ENCODE results near the gene PPP1R1A. TPM values are rescaled to one million over a fixed set of nuclear protein-coding genes. Genes with fewer than 3 reads are reported as not detected.

PPP1R1A gene
- total RNA-seq, 2 donors from 2014 or later: 12.5 to 16.1 TPM

GRCh38 chr12:54622463-54623183 is 34.2 kb upstream of the PPP1R1A start:
- Mint-ChIP-seq H3K4me1 (peaks cover 3% of the 10 kb centered on the region), H3K36me3 (ENCODE audit: low read depth) (no peaks in the 10 kb centered on the region), H3K9me3 (peaks cover 15% of the 10 kb centered on the region), H3K4me3 (no peak overlapping the region), H3K27ac (no peak overlapping the region), H3K27me3 (ENCODE audit: insufficient read depth) (peaks cover 58% of the 10 kb centered on the region)
- H3K4me3 ChIP-seq (ENCODE audit: low read length): no peak overlapping the region
- H3K9ac ChIP-seq (ENCODE audit: extremely low read depth, low read length, poor library complexity, severe bottlenecking): no peak overlapping the region
- H3K4me1 ChIP-seq (ENCODE audit: control insufficient read depth, insufficient read depth, low read length): no peaks in the 10 kb centered on the region
- H3K9me3 ChIP-seq (ENCODE audit: control insufficient read depth, low read length): peaks cover 8% of the 10 kb centered on the region
- H3K27me3 ChIP-seq (ENCODE audit: control insufficient read depth, insufficient read depth, low read length, poor library complexity, severe bottlenecking): peaks cover 41% of the 10 kb centered on the region
- H3K27ac ChIP-seq (ENCODE audit: low read depth, low read length): no peak overlapping the region
- H3K36me3 ChIP-seq (ENCODE audit: control insufficient read depth, insufficient read depth, low read length): no peaks in the 10 kb centered on the region
- TF ChIP-seq, protein P1, sequence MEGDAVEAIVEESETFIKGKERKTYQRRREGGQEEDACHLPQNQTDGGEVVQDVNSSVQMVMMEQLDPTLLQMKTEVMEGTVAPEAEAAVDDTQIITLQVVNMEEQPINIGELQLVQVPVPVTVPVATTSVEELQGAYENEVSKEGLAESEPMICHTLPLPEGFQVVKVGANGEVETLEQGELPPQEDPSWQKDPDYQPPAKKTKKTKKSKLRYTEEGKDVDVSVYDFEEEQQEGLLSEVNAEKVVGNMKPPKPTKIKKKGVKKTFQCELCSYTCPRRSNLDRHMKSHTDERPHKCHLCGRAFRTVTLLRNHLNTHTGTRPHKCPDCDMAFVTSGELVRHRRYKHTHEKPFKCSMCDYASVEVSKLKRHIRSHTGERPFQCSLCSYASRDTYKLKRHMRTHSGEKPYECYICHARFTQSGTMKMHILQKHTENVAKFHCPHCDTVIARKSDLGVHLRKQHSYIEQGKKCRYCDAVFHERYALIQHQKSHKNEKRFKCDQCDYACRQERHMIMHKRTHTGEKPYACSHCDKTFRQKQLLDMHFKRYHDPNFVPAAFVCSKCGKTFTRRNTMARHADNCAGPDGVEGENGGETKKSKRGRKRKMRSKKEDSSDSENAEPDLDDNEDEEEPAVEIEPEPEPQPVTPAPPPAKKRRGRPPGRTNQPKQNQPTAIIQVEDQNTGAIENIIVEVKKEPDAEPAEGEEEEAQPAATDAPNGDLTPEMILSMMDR (conservative IDR thresholded peaks at IDR 0.05): peak; percentile 73
- DNase-seq: no peak

- Histone ChIP-seq H3K9me3 (ENCODE audit: control insufficient read depth, low read length) (no peaks in the 10 kb centered on the region), H3K4me3 (ENCODE audit: low read length) (no peak overlapping the region), H3K36me3 (ENCODE audit: control insufficient read depth, insufficient read depth, low read length) (no peaks in the 10 kb centered on the region), H3K27ac (ENCODE audit: low read depth, low read length) (no peak overlapping the region), H3K9ac (ENCODE audit: extremely low read depth, low read length, poor library complexity, severe bottlenecking) (no peak overlapping the region), H3K27me3 (ENCODE audit: control insufficient read depth, insufficient read depth, low read length, poor library complexity, severe bottlenecking) (peaks cover 77% of the 10 kb centered on the region), H3K4me1 (ENCODE audit: control insufficient read depth, insufficient read depth, low read length) (no peaks in the 10 kb centered on the region)
- WGBS, 2 experiments (ENCODE audit: insufficient coverage in 1 of 2, insufficient read length in 1 of 2): 87 to 96% methylated on average over 5 to 6 of the region's 6 CpGs
- peaks cover 3% of the 10 kb centered on the region for H3K4me1 Mint-ChIP-seq
- peak; percentile 28 for DNase-seq
- peaks cover 83% of the 10 kb centered on the region for H3K27me3 Mint-ChIP-seq (ENCODE audit: insufficient read depth)
- no peaks in the 10 kb centered on the region for H3K9me3 Mint-ChIP-seq
- no peaks in the 10 kb centered on the region for H3K36me3 Mint-ChIP-seq (ENCODE audit: low read depth)
- H3K27ac Mint-ChIP-seq: no peak overlapping the region
- TF ChIP-seq, protein P1 (conservative IDR thresholded peaks at IDR 0.05): no peak
- no peak overlapping the region for H3K4me3 Mint-ChIP-seq
Observed at GRCh38 chr12:54616933-54617680, 28.6 kb upstream of the PPP1R1A start.

DNA sequence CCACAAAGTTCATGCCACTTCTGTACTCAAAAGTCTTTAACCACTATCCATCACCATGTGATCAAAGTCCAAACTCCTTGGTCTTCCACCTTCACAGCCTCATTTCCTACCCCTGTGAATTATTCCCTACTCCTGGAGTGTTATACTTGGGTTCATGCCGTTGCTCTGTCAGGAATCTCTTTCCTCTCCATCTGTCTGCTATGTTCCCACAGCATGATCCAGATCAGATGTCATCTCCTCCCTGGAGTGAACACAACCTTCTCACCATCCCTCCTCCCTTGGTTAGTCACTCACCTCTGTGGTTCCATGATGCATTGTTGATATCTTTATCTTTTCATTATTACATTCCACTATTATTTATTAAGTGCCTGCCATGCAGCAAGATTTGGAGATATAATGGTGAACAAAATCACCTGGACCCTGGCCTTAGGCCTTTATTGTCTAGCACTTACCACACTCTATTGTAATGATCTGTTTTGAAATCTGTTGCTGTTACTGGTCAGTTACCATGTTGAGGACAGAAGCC is 23.8 kb upstream of the PPP1R1A start:
- WGBS, 2 experiments (ENCODE audit: insufficient coverage in 1 of 2, insufficient read length in 1 of 2): 100% methylated on average over 1 of the region's 1 CpG

More for the DNA sequence above, 23.8 kb upstream of the PPP1R1A start:
- no peak overlapping the region for H3K27ac Mint-ChIP-seq
- H3K36me3 Mint-ChIP-seq (ENCODE audit: low read depth): no peaks in the 10 kb centered on the region
- no peak for DNase-seq
- Histone ChIP-seq H3K27me3 (ENCODE audit: control insufficient read depth, insufficient read depth, low read length, poor library complexity, severe bottlenecking) (peaks cover 87% of the 10 kb centered on the region), H3K9ac (ENCODE audit: extremely low read depth, low read length, poor library complexity, severe bottlenecking) (no peak overlapping the region), H3K27ac (ENCODE audit: low read depth, low read length) (no peak overlapping the region), H3K36me3 (ENCODE audit: control insufficient read depth, insufficient read depth, low read length) (no peaks in the 10 kb centered on the region), H3K9me3 (ENCODE audit: control insufficient read depth, low read length) (no peaks in the 10 kb centered on the region), H3K4me3 (ENCODE audit: low read length) (no peak overlapping the region), H3K4me1 (ENCODE audit: control insufficient read depth, insufficient read depth, low read length) (peaks cover 8% of the 10 kb centered on the region)
- H3K27me3 Mint-ChIP-seq (ENCODE audit: insufficient read depth): peaks cover 100% of the 10 kb centered on the region
- H3K4me1 Mint-ChIP-seq: peaks cover 12% of the 10 kb centered on the region
- no peaks in the 10 kb centered on the region for H3K9me3 Mint-ChIP-seq
- TF ChIP-seq, protein P1 (conservative IDR thresholded peaks at IDR 0.05): no peak
- H3K4me3 Mint-ChIP-seq: no peak overlapping the region
